OCI-LY3 (cell line): ENCODE data around the gene TRIO.

Experiments used
- H2AFZ ChIP-seq: fragments of 200-600, 300-600 bp; shearing (Covaris generic); 2 replicates; pipeline ENCODE4 v1.6.0; 2014; ENCODE audit warnings: antibody characterized with exemption, low read depth, low read length
- H3K27ac ChIP-seq: fragments of 200-600, 300-600 bp; sonication (generic); 2 replicates; pipeline ENCODE4 v1.5.1; 2014; ENCODE audit warnings: mild to moderate bottlenecking, low read length, moderate library complexity, mixed read lengths
- H3K27me3 ChIP-seq: fragments of 200-600, 300-600 bp; sonication (generic); 2 replicates; pipeline ENCODE4 v1.6.1; 2014; ENCODE audit warnings: low read depth, low read length, mixed read lengths
- H3K36me3 ChIP-seq: fragments of 200-600, 300-600 bp; sonication (generic); replicated peaks from 2 replicates; pipeline ENCODE3; 2014; ENCODE audit warnings: low read depth, low read length, mixed read lengths
- H3K4me1 ChIP-seq: fragments of 300-600, 200-600 bp; sonication (generic); 2 replicates; pipeline ENCODE4 v1.6.1; 2014; ENCODE audit warnings: low read length, mixed read lengths
- H3K4me2 ChIP-seq: fragments of 200-600, 300-600 bp; sonication (generic); 2 replicates; pipeline ENCODE4 v1.6.1; 2014; ENCODE audit warnings: low read length, mixed read lengths
- H3K4me3 ChIP-seq: fragments of 300-600, 200-600 bp; sonication (generic); 2 replicates; pipeline ENCODE4 v1.5.1; 2014; ENCODE audit warnings: antibody characterized with exemption, mild to moderate bottlenecking, low read length, moderate library complexity
- H3K79me2 ChIP-seq: fragments of 300-600, 200-600 bp; shearing (Covaris generic); 2 replicates; pipeline ENCODE4 v1.6.1; 2014; ENCODE audit warnings: mild to moderate bottlenecking, low read length, mixed read lengths
- H3K9ac ChIP-seq: fragments of 300-600, 200-600 bp; shearing (Covaris generic); 2 replicates; pipeline ENCODE4 v1.6.0; 2014; ENCODE audit warnings: mild to moderate bottlenecking, low read length, moderate library complexity
- H3K9me3 ChIP-seq: fragments of 200-600, 300-600 bp; shearing (Covaris generic); 2 replicates; pipeline ENCODE4 v1.6.1; 2014; ENCODE audit warnings: low read length, mixed read lengths; ENCODE audit not compliant: insufficient read depth
- H4K20me1 ChIP-seq: fragments of 200-600, 300-600 bp; sonication (generic); 2 replicates; pipeline ENCODE4 v1.6.1; 2016; ENCODE audit warnings: low read length, mixed read lengths; ENCODE audit not compliant: insufficient read depth
- CTCF ChIP-seq: fragments of 200-600, 300-600 bp; sonication (generic); IDR thresholded peaks from 2 replicates; pipeline ENCODE4 v1.5.1; 2014; ENCODE audit warnings: antibody characterized with exemption, low read length, low read depth
- EZH2phosphoT487 ChIP-seq: fragments of 200-600 bp; shearing (Covaris generic); IDR thresholded peaks from 2 replicates; pipeline ENCODE4 v1.6.1; 2018; ENCODE audit warnings: antibody characterized with exemption, mixed run types, low read depth

The TRIO gene

GRCh38 chr5:14406554-14406849, 263.4 kb downstream of the TRIO start:
- Histone ChIP-seq H3K9me3 (no peaks in the 10 kb centered on the region), H3K4me1 (no peaks in the 10 kb centered on the region), H3K9ac (no peak overlapping the region), H3K27me3 (0 out of 2 replicates have a peak, but pooled peaks cover 3% of the 10 kb centered on the region), H4K20me1 (no peaks in the 10 kb centered on the region), H3K4me3 (no peak overlapping the region), H3K79me2 (no peaks in the 10 kb centered on the region), H3K4me2 (no peak overlapping the region), H3K27ac (no peak overlapping the region), H2AFZ (no peak overlapping the region), H3K36me3 (no peaks in the 10 kb centered on the region)
- TF ChIP-seq CTCF (no peak), EZH2phosphoT487 (no peak)

- no peak for TF ChIP-seq CTCF
- no peak for TF ChIP-seq EZH2phosphoT487
Observed at GRCh38 chr5:14407051-14407450, 263.9 kb downstream of the TRIO start.

GRCh38 chr5:14407746-14408175, 264.6 kb downstream of the TRIO start:
- no peaks in the 10 kb centered on the region for H4K20me1 ChIP-seq
- TF ChIP-seq EZH2phosphoT487, result no peak
- no peak for TF ChIP-seq CTCF
- no peaks in the 10 kb centered on the region for H3K36me3 ChIP-seq
- H3K9ac ChIP-seq, result no peak overlapping the region
- no peaks in the 10 kb centered on the region for H3K4me1 ChIP-seq
- 0 out of 2 replicates have a peak, but pooled peaks cover 3% of the 10 kb centered on the region for H3K27me3 ChIP-seq
- no peak overlapping the region for H3K4me3 ChIP-seq
- H2AFZ ChIP-seq, result no peak overlapping the region
- H3K27ac ChIP-seq, result no peak overlapping the region
- no peak overlapping the region for H3K4me2 ChIP-seq
- H3K9me3 ChIP-seq, result no peaks in the 10 kb centered on the region
- H3K79me2 ChIP-seq, result no peaks in the 10 kb centered on the region

More at GRCh38 chr5:14407051-14407450, 263.9 kb downstream of the TRIO start:
- Histone ChIP-seq H3K4me3 (no peak overlapping the region), H3K27ac (no peak overlapping the region), H2AFZ (no peak overlapping the region), H3K4me2 (no peak overlapping the region), H3K4me1 (no peaks in the 10 kb centered on the region), H3K36me3 (no peaks in the 10 kb centered on the region), H3K27me3 (0 out of 2 replicates have a peak, but pooled peaks cover 3% of the 10 kb centered on the region), H4K20me1 (no peaks in the 10 kb centered on the region), H3K9ac (no peak overlapping the region), H3K79me2 (no peaks in the 10 kb centered on the region), H3K9me3 (no peaks in the 10 kb centered on the region)

GRCh38 chr5:14408969-14409586, 265.9 kb downstream of the TRIO start:
- no peak for TF ChIP-seq CTCF
- no peak for TF ChIP-seq EZH2phosphoT487
- Histone ChIP-seq H3K27me3 (peaks cover 11% of the 10 kb centered on the region; the same call in 1 of the 2 replicates), H3K4me1 (no peaks in the 10 kb centered on the region), H3K4me3 (no peak overlapping the region), H4K20me1 (no peaks in the 10 kb centered on the region), H3K36me3 (no peaks in the 10 kb centered on the region), H3K9ac (no peak overlapping the region), H3K4me2 (no peak overlapping the region), H3K79me2 (no peaks in the 10 kb centered on the region), H2AFZ (no peak overlapping the region), H3K9me3 (no peaks in the 10 kb centered on the region), H3K27ac (no peak overlapping the region)
